Fibroblast of skin of left biceps (primary cell): ENCODE results near the gene CCL28.

Source experiments
- DNase-seq, 2 experiments: peaks; one replicate each; pipeline ENCODE4 v3.0.0-alpha.2; 2013; ENCODE audit warnings: low read depth in 2 of 2

The CCL28 gene

DNA sequence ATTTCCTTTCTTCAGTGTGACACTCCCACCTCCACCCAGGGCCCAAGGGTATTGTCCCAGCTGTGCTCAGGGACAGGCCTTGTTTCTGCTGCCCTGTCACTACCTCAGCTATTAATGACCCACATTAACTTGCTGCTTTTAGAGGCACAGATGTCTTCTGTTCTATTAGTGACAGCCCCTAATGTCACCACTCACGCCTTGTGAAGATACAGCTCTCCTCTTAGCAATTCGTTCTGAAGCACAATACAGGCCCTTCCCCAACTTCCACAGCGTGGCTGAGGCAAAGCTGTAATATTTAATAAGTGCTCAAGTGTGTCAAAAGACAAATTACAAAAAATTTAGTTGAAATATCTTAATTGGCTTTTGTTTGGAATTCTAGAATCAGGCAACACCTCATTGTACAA, 54.3 kb downstream of the CCL28 start:
- DNase-seq: no peak

DNA sequence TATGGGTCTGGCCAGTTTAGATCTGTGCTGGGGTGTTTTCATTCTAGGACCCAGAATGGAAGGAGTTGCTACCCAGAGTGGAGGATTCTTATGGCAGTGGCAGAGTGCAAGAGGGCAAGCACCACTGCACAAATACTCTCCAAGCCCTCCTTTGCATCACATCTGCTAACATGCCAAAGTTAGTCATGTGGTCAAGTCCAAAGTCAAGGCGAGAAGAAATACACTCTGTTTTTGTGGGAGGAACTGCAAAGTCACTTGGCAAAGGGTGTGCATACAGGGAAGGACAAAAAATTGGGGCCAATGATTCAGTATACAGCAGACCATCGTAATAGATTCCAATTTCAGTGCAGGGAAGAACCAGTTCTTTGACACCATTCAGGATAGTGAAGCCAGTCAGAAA, 55.1 kb downstream of the CCL28 start:
- no peak for DNase-seq

DNA sequence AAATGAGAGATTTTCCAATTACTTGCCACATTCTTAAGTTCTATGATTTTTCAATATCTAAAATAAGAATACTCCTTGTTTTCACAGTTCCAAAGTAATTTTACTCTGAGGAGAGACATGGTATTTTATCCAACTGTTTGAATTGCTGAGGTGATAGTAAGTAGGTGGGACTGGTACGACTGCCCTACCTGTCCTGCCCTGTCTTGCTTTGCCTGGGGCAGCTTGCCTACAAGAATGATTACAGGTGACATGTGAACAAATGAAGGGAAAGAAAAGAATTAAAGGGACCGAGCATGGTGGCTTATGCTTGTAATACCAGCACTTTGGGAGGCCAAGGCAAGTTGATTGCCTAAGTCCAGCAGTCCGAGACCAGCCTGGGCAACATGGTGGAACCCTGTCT, 57.4 kb downstream of the CCL28 start:
- DNase-seq: no peak

DNA sequence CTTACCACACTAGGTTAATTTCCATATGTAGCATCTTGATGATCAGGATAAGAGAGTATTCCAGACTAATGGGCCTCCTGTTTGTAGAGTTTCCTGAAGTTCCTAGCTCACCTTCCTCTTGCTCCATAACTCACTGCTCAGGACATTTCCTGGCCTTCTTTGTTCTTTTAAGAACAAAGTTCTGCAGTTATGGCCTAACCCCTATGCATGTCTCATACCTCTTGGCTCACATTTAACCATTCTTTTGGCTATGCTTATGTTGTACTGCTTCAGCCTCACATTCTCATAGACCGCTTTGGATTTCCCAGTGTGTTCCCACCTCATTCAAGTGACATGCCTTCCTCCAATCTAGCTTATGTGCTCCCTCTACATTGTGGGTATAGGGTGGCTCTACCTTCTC, 58.5 kb downstream of the CCL28 start:
- no peak for DNase-seq

DNA sequence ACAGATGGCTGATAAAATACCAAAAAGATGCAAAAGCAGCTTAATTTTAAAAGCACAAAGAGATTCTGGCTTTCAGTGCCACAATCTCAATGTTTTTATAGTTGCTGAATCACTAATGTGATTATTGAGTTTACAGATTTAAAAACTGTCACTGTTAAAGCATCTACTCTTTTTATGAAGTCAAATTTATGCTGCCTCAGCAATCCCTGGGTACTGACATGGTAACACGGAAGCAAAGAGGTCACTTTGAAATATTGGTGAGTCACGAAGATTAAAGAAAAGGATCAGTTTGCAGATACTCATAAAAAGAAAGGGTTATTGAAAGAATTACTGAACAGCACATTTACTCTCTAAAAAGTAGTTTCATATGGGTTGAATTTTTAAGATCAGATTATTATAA, 59.3 kb downstream of the CCL28 start:
- DNase-seq: no peak

DNA sequence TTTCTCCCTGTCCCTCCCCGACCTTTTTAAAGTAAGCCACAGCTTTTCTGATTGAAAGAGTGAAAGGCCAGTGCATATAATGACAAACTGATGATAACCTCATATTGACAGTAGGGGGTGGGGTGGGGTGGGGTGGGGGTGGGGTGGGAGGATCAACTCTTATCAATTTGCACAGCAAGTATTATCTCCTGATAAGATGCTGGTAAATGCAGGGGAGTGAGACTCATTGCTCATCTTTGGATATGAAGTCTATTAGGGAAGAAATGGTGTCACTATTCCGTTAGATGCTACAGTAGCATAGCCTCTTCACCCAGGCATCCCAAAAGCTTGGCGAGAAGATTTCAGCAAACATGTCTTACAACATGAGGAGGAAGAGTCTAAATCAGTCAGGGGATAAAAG, 60.1 kb downstream of the CCL28 start:
- no peak for DNase-seq

DNA sequence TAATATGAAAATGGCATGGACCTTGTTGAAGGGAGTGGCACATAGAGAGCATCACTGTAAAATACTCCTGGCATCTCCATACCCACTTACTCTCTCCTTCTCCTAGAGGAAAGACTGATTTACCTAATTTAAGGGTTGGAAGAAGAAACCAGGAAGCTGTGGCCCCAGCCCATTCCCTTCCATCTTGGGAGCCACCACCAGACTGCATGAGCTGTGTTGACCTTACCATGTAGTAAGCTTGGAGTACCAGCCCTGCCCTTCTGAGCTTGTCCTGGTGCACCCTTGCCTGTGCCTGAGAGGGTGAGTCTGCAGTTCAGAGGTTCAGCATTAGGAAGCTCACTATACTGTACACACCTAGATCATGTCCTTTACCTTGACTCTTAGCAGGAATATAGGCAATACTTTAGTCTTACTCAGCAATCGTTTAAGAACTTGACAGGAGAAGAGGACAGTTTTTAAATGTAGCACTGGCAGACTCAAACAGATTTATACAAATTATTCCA, 63.3 kb downstream of the CCL28 start:
- no peak for DNase-seq

DNA sequence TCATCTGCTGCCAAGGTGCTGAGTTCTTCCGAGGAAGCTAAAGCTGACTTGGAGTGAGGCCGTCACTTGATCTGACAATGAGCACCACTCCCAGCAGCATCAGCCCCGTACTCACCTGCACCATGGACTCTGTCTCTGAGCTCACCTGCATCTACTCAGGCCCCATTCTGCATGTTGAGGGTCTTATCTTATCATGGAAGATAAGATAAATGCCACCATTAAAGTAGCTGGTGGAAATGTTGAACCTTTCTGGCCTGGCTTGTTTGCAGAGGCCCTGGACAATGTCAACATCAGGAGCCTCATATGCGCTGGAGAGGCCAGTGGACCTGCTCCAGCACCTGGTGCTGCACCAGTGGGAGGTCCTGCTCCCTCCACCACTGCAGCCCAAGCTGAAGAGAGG, 64.0 kb downstream of the CCL28 start:
- no peak for DNase-seq

DNA sequence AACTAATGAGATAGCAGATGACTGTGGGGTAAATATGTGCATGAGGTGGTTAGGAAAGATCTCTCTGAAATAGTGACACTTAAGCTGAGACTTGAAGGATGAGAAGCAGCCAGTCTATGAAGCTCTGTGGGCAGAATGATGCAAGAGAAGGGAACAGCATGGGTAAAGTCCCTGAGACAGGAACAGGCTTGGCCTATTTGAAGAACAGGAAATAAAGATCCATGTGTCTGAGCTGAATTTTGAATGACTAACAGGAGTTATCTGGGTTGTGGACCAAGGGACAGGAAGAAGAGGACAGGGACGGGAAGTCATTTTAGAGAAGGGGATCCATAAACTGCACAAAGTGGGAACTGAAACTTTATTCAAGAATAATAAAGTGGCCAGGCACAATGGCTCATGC, 73.3 kb downstream of the CCL28 start:
- no peak for DNase-seq

DNA sequence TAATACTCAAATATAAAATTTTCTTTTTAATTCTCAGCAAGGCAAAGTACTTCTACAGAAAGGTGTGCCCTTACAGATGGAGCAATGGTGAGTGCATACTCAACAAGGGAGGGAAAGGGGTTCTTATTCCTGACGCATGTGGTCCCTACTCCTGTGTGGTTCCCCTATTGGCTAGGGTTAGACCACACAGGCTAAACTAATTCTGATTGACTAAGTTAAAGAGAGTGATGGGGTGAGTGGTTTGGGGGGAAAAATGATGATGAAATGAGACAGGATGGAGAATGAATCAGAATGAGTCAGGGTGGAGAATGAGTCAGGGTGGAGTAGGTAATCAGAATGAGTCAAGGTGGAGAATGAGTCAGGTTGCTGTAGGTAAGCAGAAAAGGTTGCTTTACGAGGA, 76.0 kb downstream of the CCL28 start:
- no peak for DNase-seq

DNA sequence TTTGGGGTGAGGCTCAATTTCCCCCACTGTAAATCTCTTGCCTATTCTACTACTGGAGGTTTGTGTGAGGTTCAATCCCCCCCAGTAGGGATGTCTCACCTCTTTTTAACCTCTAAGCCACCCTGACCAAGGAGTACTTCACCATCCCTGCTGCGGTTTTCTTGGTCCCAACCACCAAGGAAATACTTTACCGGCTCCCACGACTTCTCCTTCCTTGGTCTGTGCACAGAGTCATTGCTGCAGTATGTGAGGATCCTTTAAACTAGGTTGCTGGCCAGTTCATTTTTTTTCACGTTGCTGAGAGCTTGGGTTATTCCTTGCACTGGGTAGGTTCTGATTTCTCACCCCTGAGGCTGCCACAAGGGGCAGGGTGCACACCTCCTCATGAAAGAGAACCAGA, 76.5 kb downstream of the CCL28 start:
- DNase-seq: no peak

DNA sequence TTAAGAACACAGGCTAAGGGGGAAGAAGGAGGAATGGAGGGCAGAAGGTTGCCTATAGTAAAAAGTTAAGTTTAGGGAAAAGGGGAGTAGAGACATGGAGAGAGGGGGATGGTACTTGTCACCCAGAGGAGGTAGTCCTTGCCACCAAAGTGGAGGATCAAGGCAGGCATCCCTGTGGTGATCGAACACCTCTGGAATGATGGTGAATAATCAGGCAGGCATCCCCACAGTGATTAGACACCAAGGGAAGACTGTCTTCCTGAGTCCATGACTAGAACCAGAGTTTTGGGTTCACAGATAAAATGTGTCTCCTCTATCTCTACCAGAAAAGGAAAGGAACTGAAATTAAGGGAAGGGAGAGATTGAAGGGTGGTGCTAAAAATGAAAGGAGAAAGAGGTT, 79.8 kb downstream of the CCL28 start:
- no peak for DNase-seq
